GF-D8 (cell line): Measurements from ENCODE around the gene PXYLP1.
A peak's percentile ranks its signal among the peaks of the same experiment; 100 is the strongest.
"Not testable (repeated sequence)": the region's sequence is repeated elsewhere in the genome, so short reads cannot be mapped to it uniquely, and the experiment has no call there.

Experiments used
- DNase-seq: peaks from one replicate; lab custom pipeline; 2025; lab: John Stamatoyannopoulos, UW

PXYLP1 gene, protein sequence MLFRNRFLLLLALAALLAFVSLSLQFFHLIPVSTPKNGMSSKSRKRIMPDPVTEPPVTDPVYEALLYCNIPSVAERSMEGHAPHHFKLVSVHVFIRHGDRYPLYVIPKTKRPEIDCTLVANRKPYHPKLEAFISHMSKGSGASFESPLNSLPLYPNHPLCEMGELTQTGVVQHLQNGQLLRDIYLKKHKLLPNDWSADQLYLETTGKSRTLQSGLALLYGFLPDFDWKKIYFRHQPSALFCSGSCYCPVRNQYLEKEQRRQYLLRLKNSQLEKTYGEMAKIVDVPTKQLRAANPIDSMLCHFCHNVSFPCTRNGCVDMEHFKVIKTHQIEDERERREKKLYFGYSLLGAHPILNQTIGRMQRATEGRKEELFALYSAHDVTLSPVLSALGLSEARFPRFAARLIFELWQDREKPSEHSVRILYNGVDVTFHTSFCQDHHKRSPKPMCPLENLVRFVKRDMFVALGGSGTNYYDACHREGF

DNA sequence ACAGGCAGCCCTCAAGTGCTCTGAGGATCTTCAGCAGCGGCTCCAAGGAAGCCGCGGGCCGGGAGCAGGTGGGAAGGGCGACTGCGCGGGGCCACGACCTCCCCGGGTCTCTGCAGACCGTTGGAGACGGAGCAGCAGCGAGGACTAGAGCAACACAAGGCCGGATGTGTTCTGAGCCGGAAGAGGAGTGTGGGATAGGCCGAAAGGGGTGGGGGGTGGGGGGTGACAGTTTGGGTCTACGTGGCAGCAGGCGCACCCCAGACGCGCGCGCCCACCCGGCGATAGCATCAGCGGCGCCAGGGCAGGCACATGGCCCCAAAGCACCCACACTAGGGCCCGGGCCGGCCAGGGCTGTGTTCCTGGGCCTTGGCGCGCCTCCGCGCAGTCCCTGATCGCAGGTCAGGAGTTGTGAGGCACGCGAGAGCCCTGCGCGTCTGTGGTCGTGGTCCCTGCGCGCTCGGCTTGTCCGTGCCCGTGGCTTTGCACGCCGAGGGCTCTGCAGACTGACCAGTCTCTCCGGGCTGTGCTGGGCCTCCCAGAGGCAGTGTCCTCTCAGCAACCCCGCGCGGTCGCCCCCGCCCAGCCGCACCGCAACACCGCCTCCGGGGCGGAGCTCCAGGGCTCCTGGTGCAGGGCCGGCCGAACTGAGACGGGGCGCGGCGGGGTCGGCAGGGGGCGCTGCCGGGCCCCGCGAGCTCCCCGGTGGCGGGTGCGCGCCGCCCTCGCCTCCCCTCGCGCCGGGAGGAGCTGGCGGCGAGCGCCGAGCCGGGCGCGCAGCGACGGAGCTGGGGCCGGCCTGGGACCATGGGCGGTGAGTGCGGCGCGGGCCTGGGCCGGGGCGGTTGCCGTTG lies at the start of gene PXYLP1:
TSS of gene PXYLP1 (plus strand) at position 725 of the 851 bp plus-strand sequence. CDS start 28,351 bp downstream, outside the sequence.
- peak; percentile 41 for DNase-seq

DNA sequence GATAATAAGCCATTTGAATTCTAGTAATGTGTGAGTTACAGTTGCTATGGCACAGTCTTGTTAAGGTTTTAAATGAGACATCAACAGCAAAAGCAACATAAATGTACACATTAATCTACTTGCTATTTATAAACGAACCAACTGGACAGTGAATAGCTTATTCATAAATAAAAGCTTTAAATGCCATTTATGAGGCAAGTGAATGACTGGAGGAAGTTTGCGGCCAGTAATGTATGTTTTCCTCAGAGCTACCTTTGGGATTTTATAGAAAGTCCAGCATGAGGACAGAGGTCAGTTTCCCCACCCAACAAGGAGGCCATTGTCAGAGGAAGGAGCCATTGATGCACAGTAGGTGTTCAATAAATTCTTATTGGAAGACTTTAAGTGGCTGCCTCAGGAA lies 48.0 kb upstream of the PXYLP1 start:
- DNase-seq = no peak

DNA sequence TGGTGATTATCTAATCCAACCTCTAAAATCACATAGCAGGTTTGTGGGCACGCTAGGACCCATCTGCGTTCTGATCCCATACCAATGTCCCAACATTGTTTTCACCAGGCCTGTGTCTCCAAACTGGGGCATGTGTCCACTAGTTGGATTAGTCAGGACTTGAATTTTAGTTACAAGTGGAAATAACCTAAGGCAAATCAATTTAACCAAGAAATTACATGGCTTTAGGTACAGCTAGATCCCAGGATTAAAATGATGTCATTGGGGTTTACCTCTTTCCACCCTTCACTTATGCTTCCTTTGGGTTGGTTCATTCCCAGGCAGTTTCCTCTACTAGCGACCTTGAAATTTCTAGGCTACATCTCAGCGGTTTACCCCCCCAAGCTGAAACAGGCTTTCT lies 47.2 kb upstream of the PXYLP1 start:
- DNase-seq = no peak

DNA sequence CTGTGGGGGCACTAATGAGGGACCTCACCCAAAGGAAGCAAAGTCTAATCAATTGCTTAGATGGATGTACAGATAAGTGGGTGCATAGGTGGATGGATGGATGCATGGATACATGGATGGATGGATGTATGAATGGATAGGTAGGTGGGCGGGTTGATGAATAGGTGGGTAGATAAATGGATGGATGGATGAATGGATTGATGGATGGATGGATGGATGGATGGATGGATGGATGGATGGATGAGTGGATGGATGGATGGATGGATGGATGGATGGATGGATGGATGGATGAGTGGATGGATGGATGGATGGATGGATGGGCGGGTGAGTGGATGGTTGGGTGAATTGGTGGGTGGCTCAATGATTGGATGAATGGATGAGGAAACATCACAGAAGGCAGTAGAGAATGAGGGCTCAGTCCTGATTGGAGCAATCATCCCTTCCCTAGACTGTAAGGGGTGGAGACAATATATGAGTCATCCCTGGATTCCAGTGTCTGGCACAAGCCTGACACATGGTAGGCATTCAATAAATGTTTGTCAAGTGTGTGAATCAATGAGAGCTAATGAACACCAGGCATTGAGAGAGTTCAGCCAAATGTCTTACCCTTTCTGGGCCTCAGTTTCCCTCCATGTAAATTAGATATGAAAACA lies 40.4 kb upstream of the PXYLP1 start:
- DNase-seq = no peak

DNA sequence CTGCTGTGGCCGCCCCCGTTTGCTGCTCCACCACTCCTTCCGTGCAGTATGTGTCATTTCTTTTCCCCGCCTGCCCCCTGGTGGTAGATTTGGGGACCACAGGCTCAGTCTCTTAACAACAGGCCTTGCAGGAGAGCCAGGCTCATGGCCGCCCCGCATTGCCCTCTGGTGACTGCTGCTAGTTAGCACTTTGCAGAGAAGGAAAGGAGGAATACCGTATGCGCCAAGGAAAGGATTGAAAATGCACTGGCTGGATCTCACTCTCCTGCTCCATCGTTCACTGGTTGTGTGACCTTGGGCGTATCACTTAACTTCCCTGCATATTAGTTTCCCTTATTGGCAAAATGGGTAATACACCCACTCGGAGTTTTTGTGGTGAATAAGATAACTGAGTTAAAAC lies 39.3 kb upstream of the PXYLP1 start:
- DNase-seq = peak; percentile 52

DNA sequence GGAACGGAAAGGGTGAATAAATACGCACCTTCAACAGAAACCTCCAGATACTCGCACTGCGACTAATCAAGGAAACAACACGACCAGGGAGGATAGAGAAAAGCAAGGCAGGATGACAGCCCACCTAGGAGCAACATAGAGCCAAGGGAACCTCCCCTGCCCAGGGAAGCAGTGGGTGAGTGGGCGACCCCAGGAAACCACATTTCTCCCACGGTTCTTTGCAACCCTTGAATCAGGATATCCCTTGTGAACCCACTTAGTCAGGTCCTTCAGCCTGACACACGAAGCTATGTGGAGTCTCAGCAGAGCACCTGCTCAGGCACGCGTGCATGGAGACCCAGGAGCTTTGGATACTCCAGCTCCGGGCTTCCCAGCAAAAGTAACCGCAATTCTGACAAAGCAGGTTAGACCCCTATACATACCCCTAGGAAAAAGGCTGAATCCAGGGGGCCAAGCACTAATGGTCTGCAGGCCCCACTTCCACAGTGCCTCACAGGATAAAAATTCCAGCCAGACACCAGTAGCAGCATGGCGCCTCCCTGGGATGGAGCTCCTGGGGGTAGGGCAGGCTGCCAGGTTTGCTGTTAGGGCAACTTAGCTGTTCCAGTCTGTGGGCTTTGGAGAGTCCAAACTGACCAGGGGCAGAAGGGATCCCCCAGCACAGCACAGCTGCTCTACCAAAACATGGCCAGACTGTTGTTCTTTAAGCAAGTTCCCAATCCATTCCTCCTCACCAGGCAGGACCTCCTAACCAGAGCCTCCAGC lies 38.4 kb upstream of the PXYLP1 start:
- no peak for DNase-seq

DNA sequence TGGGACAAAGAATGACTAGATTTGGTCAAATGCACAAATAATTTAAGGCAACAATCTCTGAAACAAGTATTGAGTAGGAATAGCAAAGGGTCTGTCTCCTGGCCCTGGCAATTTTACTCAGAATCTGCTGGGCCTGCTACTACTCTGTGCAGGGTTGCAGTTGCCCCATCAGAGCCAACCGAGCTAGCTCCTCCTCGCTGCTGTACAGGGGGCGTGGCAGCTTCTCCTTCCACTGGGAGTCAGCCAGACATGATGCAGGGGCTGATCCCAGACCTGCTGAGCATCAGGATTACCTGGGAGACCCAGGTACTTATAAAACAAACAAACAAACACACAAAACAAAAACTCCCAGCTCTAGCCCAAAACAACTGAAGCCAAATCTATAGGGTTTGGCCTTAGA lies 30.5 kb upstream of the PXYLP1 start:
- no peak for DNase-seq

DNA sequence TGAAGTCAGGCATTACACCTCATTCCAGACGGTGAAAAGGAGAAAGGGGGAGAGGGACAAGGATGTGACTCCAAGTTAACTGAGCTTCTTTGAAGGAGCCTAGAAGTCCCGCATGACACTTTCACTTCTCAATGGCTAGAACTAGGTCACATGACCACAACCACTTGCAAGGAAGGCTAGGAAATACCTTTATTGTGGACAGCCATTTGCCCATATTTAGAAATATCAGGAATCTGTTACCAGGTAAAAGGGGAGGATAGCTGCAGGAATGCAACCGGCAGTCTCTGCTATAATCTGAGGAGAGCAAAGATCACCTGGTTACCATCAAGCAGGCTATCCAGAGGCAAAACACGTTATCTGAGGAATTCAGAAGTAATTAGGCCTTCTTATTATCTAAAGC lies 28.9 kb upstream of the PXYLP1 start:
- no peak for DNase-seq

DNA sequence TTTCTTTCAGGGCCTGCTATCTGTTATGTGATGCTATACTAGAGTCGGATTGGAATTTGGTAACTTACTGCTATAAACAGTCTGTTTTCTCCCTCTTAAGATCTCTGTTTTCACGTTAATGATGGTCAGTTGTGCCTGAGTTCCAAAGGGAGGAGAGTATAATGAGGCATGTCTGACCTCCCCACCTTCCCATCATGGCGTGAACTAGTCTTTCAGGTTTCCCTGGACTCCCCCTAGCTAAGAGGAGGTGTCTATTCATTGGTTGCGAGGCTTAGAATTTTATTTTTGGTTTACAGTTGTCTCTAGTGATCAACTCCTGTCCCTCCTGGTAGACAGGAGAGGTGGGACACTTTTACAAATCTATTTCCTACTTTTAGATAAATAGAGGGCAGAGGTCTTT lies 27.8 kb upstream of the PXYLP1 start:
- DNase-seq = no peak

DNA sequence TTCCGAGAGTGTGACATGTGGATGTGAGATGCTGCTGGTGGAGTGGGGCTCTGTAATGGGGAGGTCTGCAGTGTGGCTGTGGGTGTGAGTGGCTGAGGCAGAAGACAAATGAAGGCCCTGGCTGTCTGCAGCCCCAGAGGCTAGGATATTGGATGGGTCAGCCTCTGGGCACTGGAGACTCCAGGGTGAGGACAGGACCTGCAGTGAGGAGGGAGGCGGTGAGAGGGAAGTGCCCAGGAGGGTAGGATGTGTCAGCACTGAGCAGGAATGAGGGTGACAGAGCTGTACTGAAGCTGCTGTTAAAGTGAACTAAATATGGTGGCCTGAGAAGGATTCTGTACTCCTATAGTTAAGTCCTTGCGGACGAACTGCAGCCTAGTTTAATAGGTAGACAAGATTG lies 27.3 kb upstream of the PXYLP1 start:
- no peak for DNase-seq

DNA sequence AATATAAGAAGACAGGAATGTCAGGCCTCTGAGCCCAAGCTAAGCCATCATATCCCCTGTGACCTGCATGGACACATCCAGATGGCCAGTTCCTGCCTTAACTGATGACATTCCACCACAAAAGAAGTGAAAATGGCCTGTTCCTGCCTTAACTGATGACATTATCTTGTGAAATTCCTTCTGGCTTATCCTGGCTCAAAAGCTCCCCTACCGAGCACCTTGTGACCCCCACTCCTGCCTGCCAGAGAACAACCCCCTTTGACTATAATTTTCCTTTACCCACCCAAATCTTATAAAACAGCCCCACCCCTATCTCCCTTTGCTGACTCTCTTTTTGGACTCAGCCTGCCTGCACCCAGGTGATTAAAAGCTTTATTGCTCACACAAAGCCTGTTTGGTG lies 20.3 kb upstream of the PXYLP1 start:
- DNase-seq = not testable (repeated sequence)

DNA sequence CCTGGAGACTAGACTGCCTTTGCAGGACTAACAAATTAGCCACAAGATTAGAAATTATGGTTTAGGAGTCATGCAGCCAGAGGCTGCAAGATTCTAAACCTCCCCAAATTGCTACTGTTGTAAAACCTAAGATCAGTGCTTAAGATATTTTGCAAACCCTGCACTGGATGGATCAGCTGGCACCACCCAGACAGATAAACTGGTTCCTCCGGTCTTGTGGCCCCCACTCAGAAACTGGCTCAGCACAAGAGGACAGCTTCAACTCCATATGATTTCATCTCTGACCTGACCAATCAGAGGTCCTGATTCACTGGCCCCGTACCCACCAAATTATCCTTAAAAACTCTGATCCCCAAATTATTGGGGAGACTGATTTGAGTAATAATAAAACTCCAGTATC lies 19.5 kb upstream of the PXYLP1 start:
- no peak for DNase-seq

DNA sequence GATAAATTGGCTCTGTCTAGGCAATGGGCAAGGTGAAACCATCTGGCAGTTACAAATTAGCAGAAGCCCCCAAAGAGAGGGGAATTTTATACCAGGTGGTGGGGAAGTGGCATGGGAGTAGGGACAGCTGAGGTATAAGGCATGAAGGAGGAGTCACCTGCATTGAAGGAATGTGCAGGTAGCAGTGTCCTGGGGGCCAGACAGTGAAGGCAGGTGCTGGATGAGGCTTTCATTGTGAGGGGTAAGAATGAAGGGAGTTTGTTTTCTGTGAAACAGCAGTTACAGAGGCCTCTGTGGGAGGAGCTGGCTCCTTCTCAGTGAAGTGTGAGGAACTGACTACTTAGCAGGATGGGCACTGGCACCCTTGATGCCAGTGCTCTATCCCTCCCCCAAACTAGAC lies 19.1 kb upstream of the PXYLP1 start:
- no peak for DNase-seq

DNA sequence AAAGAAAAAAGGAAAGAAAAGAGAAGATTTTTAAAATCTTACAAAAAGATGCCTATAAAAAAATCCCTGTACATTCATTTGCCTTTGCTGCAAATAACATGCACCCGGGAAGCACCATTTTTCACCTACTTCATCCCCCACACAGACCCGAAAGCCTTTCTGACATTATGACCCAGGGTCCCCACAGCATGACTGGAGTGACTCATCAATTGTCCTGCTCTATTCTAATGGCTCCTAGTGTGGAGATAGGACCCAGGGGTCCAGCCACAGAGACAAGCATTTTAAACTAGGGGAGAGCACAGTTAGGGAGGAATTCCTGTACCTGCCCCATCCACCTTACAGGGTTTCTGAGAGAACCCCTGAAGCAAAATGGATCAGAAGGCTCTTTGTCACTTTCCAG lies 14.7 kb upstream of the PXYLP1 start:
- DNase-seq = no peak

DNA sequence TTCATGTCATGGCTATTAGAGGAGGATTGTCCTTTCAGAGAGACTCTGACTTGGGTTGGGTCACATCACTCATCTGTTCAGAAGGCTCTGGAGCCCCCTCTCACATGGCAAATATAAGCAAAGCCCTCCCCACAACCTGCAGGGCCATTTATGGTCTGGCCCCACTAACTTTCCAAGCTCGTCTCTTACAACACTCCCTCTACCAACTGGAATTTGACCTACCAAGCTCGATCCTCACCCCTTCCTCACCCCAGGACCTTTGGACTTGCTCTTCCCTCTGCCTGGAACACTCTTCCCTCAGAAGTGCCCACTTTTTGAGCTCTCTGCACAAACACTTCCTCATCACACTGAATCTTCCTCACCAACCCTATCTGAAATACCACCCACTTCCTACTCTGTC lies 14.2 kb upstream of the PXYLP1 start:
- DNase-seq = no peak

DNA sequence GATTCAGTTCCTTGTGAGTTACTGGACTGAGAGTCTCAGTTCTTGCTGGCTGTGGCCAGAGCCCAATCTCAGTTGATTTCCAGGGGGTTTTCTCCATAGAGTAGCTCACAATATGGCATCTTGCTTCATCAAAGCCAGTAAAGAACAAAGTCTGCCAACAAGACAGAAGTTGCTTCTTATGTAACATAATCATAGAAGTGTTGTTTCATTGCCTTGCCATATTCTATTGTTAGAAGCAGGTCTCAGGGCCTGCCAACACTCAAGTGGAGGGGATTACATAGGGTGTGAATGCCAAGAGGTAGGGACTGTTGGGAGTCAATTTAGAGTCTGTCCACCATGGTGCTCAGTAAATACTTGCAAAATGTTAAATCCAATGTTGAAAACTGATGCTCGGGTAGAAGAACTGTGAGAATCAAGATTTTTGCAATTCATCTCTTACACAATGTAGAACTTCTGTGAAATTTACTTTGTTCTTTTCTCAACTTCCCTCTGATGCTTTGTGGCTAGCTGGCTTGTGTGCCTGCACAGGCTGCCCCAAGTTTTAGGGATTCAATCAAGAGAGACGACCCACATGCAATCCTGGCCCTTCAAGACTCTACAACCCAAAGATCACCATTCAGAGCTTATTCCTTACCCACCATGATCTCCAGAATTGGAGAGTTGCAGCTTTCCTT lies 13.3 kb upstream of the PXYLP1 start:
- DNase-seq = no peak

DNA sequence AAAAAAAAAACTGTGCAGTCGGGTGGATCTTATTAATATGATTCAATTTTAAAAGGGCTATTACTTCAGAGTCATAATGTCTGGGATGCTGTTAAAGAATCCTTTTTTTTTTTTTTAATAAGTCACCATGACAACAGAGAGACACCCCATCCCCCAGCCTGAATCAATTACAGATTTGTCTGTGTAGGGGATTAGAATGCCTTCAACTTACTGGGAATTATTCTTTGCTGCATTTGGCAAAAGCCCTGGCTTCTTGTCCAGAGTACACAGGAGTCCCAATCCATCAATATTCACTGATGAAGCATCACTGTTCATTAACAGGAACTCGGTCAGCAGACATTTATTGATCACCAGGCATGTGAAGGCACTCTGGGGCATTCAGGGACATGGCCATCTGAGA lies 12.7 kb upstream of the PXYLP1 start:
- no peak for DNase-seq

DNA sequence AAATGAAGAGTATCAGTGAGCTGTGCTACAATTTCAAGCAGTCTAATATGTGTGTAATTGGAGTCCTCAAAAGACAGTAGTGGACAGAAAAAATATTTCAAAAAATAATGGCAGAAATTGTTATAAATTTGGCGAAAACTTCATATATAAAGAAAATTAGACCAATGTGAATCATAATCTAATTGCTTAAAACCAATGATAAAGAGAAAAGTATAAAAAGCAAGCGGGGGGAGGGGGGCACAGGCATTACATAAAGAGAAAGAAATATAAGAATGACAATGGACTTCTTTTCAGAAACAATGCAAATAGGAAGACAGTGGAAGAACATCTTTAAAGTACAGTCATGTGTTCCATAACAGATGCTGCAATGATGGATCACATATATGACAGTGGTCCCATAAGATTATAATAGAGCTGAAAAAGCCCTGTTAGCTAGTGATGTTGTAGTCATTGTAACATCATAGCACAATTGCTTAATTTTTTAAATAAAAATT lies 7.9 kb upstream of the PXYLP1 start:
- no peak for DNase-seq

DNA sequence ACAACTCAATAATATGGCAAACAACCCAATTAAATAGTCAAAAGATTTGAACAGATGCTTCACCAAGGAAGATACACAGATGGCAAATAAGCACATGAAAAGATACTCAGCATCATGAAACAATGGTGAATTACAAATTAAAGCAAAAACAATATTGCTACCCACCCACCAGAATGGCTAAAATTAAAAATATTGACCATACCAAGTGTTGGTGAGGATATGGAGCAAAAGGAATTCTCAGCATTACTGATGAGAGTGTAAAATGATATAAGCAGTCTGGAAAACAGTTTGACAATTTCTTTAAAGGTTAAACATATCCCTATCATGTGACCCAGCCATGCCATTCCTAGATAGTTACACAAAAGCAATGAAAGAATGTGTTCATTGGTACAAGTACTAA lies 5.7 kb upstream of the PXYLP1 start:
- no peak for DNase-seq

DNA sequence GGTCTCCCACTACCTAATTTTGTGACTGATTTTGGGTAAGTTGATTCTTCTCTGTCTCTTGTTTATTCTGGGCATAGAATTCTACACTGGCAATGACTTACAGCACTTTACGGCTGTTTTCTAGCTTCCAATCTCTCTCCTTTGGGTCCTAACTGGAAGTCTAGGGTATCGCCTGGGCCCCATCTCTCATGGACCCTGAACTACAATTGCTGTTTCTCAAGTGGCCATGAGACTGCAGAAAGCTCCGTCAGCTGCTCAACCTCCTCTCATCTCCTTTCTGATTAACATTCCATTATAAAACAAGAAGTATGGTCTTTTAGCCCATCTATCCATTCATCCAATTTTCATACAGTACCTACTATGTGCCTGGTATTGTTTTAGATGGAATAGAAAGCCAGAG lies 4.4 kb upstream of the PXYLP1 start:
- no peak for DNase-seq

DNA sequence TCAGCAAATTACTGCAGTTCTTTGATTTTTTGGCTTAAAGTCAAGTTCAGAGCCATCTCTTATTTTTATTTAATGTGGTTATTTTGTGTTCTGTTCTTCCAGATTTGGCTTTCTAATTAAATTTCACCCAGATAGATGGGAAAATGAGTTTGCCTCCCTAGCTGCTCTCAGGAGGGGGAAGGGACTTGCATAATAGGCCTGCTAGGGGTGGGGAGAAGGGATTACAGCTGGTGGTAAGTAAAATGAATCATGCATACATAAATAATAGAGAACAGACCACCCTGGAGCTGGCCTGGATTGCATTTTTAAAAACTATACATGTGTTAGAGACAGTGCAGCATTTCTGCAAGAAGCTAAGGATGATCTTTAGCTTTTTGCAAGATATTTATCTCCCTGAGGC lies 3.9 kb upstream of the PXYLP1 start:
- DNase-seq = no peak
